ENCODE data around the gene STIP1. TPM values are rescaled to one million over a fixed set of nuclear protein-coding genes. Genes with fewer than 3 reads are reported as not detected.

Gene STIP1
- total RNA-seq, 2 donors from 2014 or later = 230 to 257 TPM

DNA sequence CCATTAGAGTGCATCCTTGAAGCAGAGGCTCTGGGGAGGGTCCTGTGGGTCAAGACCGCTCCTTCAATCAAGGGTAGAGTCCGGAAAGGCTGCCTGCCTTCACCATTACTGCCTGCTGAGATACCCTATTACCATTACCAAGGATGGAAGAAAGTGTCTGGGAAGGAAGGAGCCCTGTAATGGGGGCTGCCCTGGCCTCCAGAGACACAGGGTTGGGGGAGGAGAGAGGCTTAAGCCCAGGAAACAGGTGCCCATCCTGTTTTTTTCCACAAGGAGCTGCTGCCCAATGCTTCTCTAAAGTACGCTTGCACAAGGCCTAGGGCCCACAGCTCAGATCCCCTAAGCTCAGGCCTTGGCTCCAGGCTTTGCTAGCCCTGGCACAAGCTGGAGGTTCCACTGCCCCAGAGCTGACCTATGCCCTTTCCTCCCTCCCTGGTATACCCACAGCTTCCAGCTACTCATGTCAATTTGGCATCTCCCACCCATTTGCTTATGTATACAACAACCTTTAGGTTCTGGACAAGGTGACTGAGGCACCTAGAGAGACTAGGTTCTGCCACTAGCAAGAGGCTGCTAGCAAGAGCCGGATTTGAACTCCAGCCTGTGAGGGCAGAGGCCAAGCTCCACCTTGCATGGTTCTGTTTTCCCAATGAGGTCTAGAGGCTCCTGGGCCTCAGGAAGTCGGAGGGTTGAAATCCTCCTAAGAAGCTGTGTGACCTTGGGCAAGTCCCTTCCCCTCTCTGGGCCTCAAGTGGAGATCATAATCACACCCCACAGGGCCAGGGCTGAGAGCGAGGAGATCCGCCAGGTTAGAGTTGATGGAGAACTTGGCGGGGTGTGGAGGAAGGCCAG is 63.8 kb downstream of the STIP1 start:
- Histone ChIP-seq H3K27me3 (ENCODE audit: control insufficient read depth, insufficient read depth, low read length, poor library complexity, severe bottlenecking) (no peaks in the 10 kb centered on the region), H3K4me1 (ENCODE audit: control insufficient read depth, insufficient read depth, low read length) (peaks cover 11% of the 10 kb centered on the region), H3K9me3 (ENCODE audit: control insufficient read depth, low read length) (no peaks in the 10 kb centered on the region), H3K4me3 (ENCODE audit: low read length) (no peak overlapping the region), H3K9ac (ENCODE audit: extremely low read depth, low read length, poor library complexity, severe bottlenecking) (no peak overlapping the region), H3K36me3 (ENCODE audit: control insufficient read depth, insufficient read depth, low read length) (peaks cover 15% of the 10 kb centered on the region), H3K27ac (ENCODE audit: low read depth, low read length) (no peak overlapping the region)
- H3K27me3 Mint-ChIP-seq (ENCODE audit: insufficient read depth) = no peaks in the 10 kb centered on the region
- peak overlapping the region; percentile 74 for H3K27ac Mint-ChIP-seq
- TF ChIP-seq, protein P1, sequence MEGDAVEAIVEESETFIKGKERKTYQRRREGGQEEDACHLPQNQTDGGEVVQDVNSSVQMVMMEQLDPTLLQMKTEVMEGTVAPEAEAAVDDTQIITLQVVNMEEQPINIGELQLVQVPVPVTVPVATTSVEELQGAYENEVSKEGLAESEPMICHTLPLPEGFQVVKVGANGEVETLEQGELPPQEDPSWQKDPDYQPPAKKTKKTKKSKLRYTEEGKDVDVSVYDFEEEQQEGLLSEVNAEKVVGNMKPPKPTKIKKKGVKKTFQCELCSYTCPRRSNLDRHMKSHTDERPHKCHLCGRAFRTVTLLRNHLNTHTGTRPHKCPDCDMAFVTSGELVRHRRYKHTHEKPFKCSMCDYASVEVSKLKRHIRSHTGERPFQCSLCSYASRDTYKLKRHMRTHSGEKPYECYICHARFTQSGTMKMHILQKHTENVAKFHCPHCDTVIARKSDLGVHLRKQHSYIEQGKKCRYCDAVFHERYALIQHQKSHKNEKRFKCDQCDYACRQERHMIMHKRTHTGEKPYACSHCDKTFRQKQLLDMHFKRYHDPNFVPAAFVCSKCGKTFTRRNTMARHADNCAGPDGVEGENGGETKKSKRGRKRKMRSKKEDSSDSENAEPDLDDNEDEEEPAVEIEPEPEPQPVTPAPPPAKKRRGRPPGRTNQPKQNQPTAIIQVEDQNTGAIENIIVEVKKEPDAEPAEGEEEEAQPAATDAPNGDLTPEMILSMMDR (conservative IDR thresholded peaks at IDR 0.05) = no peak
- H3K4me1 Mint-ChIP-seq = peaks cover 29% of the 10 kb centered on the region
- WGBS, 2 experiments (ENCODE audit: insufficient coverage in 1 of 2, insufficient read length in 1 of 2) = 83 to 89% methylated on average over 3 to 8 of the region's 8 CpGs
- DNase-seq = peak; percentile 84
- H3K9me3 Mint-ChIP-seq = no peaks in the 10 kb centered on the region
- peaks cover 5% of the 10 kb centered on the region for H3K36me3 Mint-ChIP-seq (ENCODE audit: low read depth)
- H3K4me3 Mint-ChIP-seq = no peak overlapping the region

DNA sequence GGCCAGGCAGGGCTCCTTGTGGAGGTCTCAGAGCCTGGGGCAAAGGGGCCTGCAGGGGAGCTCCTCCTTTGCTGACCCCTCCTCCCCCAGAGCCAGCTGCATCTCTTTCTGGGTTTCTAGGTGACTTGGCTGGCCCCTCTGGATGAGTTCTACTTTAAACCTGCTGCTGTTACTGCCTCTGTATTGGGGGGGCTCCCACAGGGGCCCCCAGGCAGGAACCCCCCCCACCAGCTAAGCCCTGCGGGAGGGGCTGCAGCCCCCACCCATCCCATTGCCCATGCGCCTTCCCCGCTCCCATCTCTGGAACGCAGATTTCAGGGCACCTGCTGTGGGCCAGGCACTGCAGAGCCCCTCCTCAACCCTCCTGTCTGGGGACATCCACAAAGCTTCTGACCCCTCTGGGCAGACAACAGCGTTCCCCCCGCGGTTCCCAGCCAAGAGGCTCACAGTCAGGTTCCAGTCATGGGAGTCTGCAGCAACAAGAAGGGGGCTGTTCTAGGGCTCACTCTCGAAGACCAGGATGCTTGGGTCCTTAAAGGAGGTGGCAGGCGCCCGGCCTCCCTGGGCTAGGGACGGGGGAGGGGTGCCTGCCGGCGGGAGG is 64.5 kb downstream of the STIP1 start:
- no peaks in the 10 kb centered on the region for H3K27me3 Mint-ChIP-seq (ENCODE audit: insufficient read depth)
- H3K27ac ChIP-seq (ENCODE audit: low read depth, low read length) = no peak overlapping the region
- H3K9me3 Mint-ChIP-seq = no peaks in the 10 kb centered on the region
- peaks cover 8% of the 10 kb centered on the region for H3K36me3 Mint-ChIP-seq (ENCODE audit: low read depth)
- H3K4me3 ChIP-seq (ENCODE audit: low read length) = peak overlapping the region; percentile 73
- H3K9ac ChIP-seq (ENCODE audit: extremely low read depth, low read length, poor library complexity, severe bottlenecking) = no peak overlapping the region
- H3K36me3 ChIP-seq (ENCODE audit: control insufficient read depth, insufficient read depth, low read length) = peaks cover 20% of the 10 kb centered on the region
- no peaks in the 10 kb centered on the region for H3K27me3 ChIP-seq (ENCODE audit: control insufficient read depth, insufficient read depth, low read length, poor library complexity, severe bottlenecking)
- DNase-seq = no peak
- H3K4me1 Mint-ChIP-seq = peaks cover 29% of the 10 kb centered on the region
- TF ChIP-seq, protein P1 (conservative IDR thresholded peaks at IDR 0.05) = no peak
- no peaks in the 10 kb centered on the region for H3K9me3 ChIP-seq (ENCODE audit: control insufficient read depth, low read length)
- no peak overlapping the region for H3K27ac Mint-ChIP-seq
- 4 to 18% methylated on average over 3 to 13 of the region's 13 CpGs for WGBS, 2 experiments (ENCODE audit: insufficient coverage in 1 of 2, insufficient read length in 1 of 2)
- H3K4me1 ChIP-seq (ENCODE audit: control insufficient read depth, insufficient read depth, low read length) = peaks cover 11% of the 10 kb centered on the region
- peak overlapping the region; percentile 86 for H3K4me3 Mint-ChIP-seq

DNA sequence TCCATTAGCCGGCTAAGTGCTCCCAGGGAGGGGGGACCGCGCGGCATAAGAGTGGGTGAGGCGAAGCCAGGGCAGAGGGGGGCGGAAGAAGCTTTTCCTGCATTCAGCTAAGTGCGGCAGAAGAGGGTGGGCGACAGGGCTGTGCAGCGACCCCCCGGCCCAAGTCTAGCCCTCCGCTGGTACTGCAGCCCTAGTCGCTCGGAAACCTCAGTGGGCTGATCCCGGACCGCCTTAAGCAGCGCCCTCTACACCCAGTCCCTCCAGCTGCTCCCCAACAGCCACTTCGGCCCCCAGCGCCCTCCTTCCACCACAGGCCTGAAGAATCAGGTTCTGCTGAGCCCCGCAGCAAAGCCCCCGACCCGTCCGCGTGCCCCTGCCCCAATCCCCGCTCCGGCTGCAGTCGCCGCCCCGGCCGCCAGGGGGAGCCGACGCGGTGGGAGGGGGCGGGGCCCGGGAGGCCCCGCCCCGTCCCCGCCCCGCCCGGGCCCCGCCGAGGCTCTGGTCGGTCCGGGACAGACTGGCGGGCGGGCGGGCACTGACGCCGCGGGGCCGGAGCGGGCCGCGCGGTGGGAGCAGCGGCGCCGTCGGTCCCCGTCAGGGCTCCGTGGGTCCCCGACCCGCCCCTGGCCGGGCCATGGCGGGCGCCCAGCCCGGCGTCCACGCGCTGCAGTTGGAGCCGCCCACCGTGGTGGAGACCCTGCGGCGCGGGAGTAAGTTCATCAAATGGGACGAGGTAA is 65.2 kb downstream of the STIP1 start, which contains the start of gene PLCB3:
PLCB3 (plus strand) TSS at position 515 of the 737 bp plus-strand sequence; CDS start at position 635, 120 bp downstream.
- H3K4me3 ChIP-seq (ENCODE audit: low read length) = peak within 1 kb of the TSS; percentile 94
- TF ChIP-seq, protein P1 (conservative IDR thresholded peaks at IDR 0.05) = peak; percentile 87
- H3K27ac ChIP-seq (ENCODE audit: low read depth, low read length) = no peak within 1 kb of the TSS
- Mint-ChIP-seq H3K9me3 (no peaks in the 10 kb centered on the region), H3K27ac (peak within 1 kb of the TSS; percentile 85), H3K27me3 (ENCODE audit: insufficient read depth) (no peaks in the 10 kb centered on the region), H3K4me3 (peak within 1 kb of the TSS; percentile 86), H3K36me3 (ENCODE audit: low read depth) (peaks cover 9% of the 10 kb centered on the region), H3K4me1 (peaks cover 29% of the 10 kb centered on the region)
- H3K9ac ChIP-seq (ENCODE audit: extremely low read depth, low read length, poor library complexity, severe bottlenecking) = peak within 1 kb of the TSS; percentile 69
- peak; percentile 91 for DNase-seq
- peaks cover 27% of the 10 kb centered on the region for H3K36me3 ChIP-seq (ENCODE audit: control insufficient read depth, insufficient read depth, low read length)
- no peaks in the 10 kb centered on the region for H3K27me3 ChIP-seq (ENCODE audit: control insufficient read depth, insufficient read depth, low read length, poor library complexity, severe bottlenecking)
- H3K9me3 ChIP-seq (ENCODE audit: control insufficient read depth, low read length) = no peaks in the 10 kb centered on the region
- H3K4me1 ChIP-seq (ENCODE audit: control insufficient read depth, insufficient read depth, low read length) = peaks cover 11% of the 10 kb centered on the region
- 1% methylated on average over 40 to 75 of the region's 75 CpGs for WGBS, 2 experiments (ENCODE audit: insufficient coverage in 1 of 2, insufficient read length in 1 of 2)

Measured in endodermal cell (in vitro differentiated cells).